T follicular helper cell (primary cell): ENCODE measurements around the gene ATG16L1.

Experiments
- DNase-seq: peaks from one replicate; pipeline ENCODE4 v3.0.0-alpha.2; 2020; ENCODE audit warnings: low read depth

Gene ATG16L1

DNA sequence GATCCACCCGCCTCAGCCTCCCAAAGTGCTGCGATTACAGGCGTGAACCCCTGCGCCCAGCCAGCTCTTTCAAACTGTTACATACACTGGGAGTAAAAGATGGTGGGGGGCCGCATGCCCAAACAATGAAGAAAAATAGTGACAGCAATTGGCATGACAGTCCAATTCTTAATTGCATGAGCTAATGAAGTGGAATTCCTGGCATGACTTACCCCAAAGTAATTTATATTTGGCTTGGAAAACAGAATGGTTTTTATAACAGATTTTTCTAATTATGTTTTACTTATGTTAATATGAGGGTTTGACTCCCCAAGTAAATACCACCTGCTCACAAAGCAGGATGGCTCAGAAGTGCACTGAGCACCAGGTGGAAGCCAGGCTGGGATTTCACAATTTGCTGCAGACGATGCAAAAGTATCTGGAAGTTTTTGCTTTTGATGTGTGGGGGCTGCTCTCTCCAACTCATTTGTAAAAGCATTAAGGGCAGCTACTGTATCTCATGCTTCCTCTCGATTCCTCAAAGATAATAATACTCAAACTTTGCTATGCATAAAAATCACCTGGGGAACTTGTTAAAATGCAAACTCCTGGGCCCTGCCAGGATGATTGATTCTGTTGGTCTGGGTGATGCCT, 24.0 kb upstream of the ATG16L1 start:
- no peak for DNase-seq

DNA sequence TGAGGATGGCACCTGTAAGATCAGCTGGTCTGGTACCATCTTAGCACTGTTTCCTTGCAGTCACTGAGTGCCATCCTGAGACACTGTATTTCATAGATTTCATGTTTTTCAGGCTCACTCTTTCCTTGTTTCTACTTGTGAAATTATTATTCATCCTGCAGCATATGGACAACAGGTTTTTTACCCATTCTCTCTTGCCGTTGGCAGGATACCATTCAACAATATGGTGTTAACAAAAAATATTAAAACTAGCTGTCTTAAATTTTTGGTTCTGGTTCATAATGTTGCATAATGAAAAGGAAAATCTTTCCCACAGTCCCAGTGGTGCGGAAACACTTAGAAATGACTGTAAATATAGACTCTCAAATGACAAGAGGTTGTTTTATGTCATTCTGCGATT, 23.1 kb upstream of the ATG16L1 start:
- no peak for DNase-seq

DNA sequence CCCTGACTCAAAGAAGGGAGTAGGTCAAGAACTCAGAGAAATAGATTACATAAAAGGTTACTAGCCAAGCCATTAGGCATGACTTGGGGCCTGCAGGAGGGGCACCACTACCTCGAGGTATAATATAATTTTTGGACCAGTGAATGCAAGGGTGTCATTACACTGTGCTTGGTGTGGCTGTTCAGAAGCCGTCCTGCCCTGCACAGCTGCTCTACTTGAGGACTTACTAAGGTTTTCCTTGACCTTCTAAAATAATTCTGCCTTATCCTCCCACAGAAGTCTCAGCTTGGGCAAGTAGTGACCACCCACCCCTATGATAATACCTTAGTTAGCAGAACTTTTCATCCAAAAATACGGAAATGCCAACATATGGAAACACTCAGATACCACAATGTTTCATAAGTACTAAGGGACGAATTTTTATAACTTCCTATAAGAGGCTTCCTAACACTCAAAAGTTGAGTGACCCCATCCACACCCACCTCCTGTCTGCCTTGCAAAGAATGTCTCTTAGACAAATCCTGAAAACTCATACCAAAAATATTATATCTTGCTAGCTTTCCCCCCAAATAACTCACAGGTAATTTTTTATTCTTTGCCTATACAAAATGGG, 17.7 kb upstream of the ATG16L1 start:
- no peak for DNase-seq

DNA sequence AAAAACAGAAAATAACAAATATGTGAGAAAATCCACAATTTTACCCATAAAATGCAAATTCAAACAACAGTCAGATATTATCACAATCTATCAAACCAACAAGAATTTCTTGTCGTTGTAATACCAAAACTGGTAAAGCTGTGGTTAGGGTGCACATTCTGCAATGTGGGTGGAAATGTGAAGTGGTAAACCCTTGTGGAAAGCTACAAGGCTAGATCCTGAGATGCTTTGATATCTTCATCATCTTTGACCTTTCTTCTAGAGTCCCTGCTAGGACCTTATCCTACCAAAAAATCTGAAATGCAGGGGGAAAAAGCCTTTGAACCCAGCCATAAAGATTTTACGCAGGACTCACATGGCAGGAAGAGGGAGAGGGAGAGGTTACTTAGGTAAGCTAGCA, 17.2 kb upstream of the ATG16L1 start:
- DNase-seq, result no peak

DNA sequence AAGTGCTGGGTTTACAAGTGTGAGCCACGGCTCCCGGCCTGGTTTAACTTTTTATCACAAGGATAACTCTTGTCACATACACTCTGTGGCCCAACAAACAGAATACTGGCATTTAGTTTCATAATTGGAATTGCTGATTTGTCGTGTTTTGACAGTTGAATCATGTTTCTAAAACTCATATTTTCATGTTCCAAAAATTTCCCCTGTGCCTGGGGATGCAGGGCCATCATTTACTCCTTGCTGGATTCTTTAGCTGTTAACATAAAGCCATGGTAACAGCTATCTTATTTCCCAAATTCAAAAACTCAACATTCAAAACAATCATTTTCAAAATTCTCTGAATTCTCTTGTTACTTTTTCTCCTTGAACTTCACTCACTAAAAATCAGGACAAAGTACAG, 16.5 kb upstream of the ATG16L1 start:
- no peak for DNase-seq

DNA sequence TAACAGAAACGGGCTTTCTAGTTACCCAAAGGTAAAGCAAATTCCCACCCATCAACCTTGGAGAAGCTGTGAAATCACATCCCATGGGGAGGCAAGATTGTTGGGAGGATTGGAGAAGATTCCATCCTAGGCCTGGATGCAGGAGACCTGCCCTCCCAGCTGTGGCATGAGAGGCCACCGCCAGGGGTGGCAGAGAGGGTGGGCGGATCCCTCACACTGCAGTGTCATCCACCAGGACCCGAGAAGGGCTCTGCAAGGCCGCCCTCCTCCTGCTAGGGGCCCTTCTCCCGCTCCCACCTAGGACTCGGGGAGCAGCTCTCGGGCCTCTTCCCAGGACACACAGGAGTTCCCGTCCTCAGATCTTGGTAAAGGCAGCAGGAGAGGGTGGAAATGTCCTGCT, 15.5 kb upstream of the ATG16L1 start:
- no peak for DNase-seq

DNA sequence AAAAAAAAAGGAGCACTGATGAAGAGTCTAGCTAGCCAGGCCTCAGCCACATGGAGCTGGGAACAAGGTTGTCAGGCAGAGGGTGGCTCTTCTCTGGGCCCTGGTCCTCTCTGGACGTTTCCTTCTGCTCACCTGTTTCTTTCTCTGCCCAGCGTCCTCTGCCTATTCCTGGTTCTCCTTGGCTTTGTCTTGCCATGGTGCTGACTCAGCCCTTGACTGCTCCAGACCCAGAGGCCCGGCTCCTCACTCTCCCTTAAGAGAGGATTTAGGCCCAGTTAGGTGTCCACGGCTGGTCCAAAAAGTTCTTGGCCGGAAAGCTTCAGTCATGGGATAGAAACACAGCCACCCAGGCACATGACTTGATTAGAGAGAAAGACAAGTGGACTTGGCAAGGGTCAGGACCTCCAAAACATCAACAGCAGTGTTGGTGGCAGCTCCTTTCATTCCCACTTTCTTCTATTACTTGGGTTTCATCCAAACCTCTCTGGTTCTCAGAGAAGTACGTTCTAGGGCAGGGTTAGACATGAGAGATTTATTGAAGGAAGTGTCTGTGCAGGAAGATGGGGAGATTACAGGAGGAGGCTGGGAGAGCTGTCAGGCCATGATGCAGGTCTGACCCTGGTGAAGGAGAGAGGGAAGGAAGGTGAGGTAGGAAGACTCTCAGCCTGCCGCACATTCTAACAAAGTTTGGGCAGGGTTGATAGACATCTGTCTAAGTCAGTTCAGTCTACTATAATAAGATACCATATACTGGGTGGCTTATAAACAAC, 14.5 kb upstream of the ATG16L1 start:
- DNase-seq, result no peak

DNA sequence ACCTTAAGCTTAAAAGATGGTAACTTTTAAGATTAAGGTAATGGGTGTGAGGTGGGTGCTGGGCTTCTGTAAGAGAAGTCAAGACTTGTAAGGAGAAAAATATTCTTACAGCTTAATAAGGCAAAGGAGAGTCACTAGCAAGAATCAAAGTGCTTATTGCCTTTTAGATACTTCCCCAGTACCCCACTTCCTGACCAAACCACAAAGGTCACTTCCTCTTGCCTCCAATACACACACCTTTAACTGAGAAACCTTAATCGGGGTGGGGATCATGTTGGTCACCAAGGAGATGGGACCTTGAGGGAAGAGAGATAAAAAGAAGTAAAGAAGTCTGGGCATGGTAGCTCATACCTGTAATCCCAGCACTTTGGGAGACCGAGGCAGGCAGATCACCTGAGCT, 10.6 kb upstream of the ATG16L1 start:
- DNase-seq, result no peak

DNA sequence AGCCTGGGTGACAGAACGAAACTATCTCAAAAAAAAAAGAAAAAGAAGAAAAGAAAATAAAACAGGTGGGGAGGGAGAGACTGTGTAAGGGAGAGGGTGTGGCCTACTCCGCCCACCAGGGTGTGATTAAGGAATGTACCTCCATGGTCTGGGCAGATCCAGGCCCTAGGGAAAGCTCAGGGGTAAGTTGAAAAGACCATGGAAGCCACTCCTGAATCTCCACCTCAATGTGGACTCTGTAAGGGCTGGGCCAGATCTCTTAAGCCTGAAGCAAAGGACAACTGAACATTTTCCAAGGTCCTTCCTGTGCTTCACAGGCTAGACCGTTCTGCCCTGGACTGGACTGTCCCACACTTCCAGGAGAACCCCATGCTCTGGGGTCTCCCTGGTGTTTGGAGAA, 9.7 kb upstream of the ATG16L1 start:
- no peak for DNase-seq

DNA sequence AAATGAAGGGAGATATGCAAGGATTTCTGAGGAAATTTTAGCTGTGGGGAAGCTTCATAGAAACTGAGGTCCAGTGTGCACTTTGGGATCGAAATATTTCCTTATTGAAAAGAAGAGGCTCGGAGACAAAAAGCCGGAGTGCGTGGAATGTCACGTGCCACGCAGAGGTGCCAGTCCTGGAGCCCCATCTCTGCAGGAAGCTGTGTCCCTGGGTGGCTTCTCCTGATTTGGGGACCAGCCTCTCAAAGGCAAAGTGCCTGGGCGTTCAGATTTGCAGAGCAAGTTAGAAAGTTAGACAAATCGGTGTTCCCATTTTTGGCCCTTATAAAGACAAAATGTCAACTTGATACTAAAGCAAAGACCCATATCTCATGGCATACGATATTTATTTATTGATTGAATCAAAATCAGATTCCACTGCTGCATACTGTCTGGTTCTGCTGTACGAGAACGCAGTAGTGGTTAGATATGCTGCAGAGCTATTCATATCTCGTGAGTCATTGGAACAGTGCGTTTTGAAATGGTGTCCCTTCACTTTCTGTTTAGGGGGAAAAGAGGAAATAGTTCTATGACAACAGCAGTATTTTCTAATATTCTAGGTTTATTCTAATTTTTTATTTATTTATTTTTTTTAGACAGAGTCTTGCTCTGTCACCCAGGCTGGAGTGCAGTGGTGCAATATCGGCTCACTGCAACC, 9.1 kb upstream of the ATG16L1 start:
- no peak for DNase-seq

DNA sequence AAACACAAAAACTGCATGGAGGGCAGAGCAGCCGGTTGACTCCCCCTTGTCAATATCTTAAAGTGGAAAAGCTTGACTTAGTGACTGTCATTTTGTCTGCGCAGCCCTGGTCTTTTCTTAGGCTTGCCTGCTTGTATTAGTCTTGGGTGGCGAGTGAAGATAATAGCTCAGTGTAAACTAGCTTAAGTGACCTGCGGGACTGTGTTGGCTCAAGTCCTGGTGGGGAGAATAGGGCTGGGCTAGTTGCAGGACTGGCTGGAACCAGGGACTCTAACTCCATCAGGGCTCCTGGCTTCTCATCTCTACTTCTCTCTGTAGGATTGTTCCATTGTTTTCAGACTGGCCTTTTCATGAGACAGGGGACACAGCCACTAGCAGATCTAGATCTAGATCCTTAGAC, 8.1 kb upstream of the ATG16L1 start:
- DNase-seq, result no peak

DNA sequence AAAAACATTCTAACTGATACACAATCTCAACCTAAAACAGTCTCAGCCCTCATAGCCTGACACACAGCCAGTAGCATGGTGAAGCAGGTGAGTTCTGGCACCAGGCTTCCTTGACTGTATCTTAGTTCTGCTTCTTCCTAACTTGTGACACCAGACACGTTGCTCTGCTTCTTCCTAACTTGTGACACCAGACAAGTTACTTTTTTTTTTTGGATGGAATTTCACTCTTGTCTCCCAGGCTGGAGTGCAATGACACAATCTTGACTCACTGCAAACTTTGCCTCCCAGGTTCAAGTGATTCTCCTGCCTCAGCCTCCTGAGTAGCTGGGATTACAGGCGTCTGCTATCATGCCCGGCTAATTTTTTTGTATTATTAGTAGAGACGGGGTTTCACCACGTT, 6.7 kb upstream of the ATG16L1 start:
- no peak for DNase-seq

DNA sequence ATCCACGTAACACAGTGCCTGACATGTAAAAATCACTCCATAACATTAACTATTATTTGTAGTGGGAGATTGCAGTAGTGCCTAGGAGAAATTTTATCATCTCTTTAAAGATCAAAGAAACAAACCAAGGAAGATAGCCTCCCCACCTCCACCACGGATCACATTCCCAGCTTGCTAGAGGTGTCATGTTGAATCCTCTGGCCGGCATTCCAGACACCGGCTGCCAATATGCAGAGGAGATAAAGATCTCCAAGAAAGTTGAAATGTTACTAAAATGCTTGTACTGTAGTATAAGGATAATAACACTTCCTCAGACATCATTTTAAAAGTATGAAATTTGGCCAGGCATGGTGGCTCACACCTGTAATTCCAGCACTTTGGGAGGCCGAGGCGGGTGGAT, 6.1 kb upstream of the ATG16L1 start:
- no peak for DNase-seq

DNA sequence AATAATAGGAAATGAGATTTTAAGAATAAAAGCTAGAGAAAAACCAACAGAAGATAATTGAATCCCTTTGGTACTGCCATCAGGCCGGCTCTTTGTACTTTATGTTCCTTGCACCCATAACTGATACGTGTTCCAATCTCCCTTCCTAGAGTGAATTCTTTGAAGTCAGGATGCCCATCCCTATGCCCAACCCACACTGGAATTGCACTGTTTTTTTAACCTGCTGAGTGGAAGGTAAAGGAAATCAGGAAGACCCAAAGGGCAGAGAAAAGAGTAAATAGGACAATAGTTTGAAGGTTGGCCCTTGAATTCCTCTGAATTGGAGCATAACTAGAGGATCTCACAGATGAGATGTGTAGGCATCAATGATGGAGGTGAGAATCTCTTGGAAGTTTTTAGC, 4.4 kb upstream of the ATG16L1 start:
- no peak for DNase-seq

DNA sequence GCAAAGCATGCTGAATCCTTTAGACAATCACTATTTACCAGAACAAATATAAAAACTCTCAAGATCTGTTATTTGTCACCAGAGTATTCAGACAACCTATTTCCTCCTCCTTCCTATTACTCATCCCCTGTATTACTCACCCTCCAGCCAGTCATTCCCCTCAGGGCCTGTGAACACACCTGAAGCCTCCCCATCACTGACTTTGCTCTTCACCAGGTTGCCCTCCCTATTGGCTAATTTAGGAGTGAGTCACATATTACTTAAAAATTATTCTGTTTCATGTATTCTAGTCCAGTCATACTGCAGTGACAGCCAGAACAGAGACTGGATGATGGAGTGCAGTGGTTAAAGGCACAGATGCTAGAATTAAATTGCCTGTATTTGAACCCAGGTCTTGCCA, 3.7 kb upstream of the ATG16L1 start:
- peak; percentile 42 for DNase-seq

DNA sequence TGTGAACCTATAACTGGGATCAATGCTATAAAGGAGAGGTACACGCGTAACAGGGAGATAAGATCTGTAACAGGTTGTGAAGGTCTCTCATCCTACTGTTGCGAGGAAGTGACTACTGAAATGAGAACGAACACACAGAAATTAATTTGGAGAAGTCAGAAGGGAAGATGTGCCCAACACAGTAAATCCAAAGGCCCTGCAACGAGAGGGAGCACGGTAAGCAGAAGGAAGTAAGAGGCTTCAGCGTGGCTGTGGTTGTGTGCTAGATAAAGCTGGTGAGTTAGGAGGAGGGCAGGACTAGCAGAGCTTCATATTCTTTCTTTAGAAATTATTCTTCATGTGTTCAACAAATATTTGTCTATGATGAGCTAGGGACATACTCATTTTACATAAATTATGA, 2.5 kb upstream of the ATG16L1 start:
- no peak for DNase-seq

DNA sequence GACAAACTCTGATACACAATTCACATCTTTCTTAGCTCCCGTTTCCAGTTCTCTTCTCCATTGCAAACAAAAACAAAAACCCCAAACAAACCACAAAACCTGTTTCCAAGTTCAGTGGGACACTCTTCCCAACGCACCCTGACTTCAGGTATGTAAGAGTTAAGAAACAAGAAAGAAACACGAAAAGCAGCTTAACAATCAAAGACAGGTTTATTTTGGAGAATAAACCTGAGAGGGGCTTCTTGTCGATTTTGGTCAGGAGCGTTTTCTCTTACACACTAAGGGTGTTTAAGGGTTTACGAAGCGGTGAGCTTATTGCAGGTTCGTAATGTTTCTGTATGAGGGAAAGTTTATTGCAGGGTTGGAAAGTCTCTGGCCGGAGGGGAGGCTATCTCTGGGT, 905 bp upstream of the ATG16L1 start:
- DNase-seq, result no peak

DNA sequence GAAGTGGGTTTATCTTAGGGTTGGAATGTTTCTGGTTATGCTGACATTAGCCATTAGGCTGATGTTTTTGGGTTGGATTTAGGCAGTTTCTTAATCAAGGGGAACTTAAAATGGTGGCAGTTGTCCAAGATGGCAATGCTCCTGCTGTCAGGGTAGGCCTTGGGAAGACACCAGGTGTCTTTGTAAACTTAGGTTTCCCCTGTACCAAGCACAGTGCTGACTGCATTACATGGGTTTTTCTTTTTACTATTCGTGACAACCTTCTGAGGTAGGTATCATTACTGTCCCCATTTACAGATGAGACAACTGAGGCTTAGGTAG, 528 bp upstream of the ATG16L1 start:
- no peak for DNase-seq

DNA sequence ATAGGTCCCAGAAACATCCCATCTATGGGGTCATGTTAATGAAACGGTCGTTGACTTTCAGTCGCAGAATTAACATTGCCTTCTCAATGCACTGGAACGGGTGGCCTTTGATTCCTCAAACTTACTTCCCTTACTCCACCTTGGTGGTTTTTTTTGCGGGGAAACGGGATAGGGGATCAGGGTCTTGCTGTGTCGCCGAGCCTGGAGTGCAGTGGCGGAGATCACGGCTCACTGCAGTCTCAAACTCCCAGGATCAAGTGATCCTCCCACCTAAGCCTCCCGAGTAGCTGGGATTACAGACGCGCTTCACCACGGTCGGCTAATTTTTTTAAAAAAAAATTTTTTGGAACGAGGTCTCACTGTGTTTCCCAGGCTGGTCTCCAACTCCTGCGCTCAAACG, 754 bp downstream of the ATG16L1 start:
- no peak for DNase-seq

DNA sequence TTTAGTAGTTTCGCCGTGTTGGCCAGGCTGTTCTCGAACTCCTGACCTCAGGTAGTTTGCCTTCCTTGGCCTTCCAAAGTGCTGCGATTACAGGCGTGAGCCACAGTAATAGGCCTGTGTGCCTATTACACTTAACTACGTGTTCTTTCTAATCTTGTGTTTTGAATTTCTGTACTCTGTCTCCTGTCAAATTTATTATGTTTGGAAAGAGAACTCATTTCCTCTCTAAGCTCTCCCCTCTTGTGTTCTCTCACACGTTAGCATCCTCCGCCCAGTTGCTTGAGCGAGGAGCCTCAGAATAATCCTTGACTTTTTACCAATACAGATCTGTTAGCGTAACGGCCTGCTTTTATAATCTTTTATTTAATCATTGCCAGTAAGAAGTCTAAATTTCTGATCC, 3.7 kb downstream of the ATG16L1 start:
- DNase-seq, result no peak

DNA sequence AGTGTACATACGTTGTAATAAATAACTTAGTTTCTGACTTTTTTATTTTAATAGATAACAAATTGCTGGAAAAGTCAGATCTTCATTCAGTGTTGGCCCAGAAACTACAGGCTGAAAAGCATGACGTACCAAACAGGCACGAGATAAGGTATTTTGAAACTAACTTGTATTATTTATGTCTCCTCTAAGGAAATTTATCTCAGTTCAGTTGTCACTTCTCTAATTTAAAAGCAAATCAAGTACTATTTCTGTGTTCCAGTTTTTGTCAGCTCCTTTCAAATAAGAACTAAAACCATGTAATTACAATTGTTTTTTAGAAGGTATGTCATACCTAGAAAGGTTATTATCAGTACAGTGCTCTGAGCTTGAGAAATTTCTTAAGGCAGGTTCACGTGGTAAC, 4.6 kb downstream of the ATG16L1 start:
- no peak for DNase-seq

DNA sequence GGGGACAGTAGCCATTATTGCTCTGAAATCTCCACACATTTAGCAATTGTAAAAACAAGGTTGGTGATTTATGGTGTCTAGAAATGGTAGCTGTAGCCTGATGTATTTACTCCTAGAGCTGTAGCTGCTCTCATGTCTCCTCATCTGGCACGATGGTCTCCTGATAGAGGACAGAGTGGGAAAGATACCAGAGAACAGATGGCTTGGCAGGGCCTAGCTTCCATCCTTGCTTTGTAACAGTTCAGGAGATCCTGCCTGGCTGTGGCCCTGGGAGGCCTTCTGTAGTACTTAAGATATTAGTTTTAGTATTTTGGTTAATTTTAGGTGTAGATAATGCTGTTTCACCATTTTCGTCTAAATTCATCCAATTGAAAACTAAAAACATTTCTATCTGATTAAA, 6.7 kb downstream of the ATG16L1 start:
- DNase-seq, result no peak

DNA sequence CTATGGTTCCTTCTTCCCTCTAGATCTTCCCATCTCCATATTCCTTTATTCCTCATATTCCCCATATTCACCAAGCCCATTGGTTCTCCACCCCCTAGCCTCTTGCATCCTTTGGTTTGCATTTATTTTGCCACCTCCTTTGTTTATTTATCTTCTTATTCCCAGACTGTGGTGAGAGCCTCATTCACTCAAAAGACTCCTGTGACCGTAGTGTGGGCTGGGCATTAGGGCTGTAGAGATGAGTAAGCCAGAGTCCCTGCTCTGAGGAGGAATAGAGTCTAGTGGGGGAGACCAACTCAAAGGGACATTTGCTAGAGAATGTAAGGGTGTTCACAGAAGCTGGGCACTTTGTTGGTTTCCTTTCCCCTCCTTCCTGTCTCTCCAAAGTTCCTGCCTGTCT, 8.3 kb downstream of the ATG16L1 start:
- no peak for DNase-seq
